Fibroblast of lung (primary cell): Measurements from ENCODE around the gene ATP11C.

ENCODE experiments used
- CTCF ChIP-seq, 2 donors: IDR thresholded peaks in 1 of 2; conservative IDR thresholded peaks in 1 of 2; 1 replicate in 1 of 2; 2 replicates in 1 of 2; pipeline ENCODE4 v1.5.1; 2011 to 2012; ENCODE audit warnings: low read length in 2 of 2, control low read depth in 1 of 2, inconsistent platforms in 1 of 2, low read depth in 1 of 2, mild to moderate bottlenecking in 1 of 2
- EZH2 ChIP-seq: IDR thresholded peaks from 2 replicates; pipeline ENCODE4 v1.5.1; 2012; ENCODE audit warnings: low read length, control low read depth, mild to moderate bottlenecking; ENCODE audit errors: missing control alignments

GRCh38 chrX:139692908-139693307, 239.9 kb downstream of the ATP11C start:
- TF ChIP-seq CTCF (conservative IDR thresholded peaks at IDR 0.05 in 1 of 2, IDR thresholded peaks at IDR 0.05 in 1 of 2; ENCODE audit: low read depth in 1 of 2, low read length in 2 of 2) (no peak), EZH2 (no peak)
